HG03432 (cell line): ENCODE data around the gene HNRNPH2.

Experiments used
- ATAC-seq: cut with Tn5 transposase; IDR thresholded peaks from one replicate; pipeline ENCODE4 v1.9.1; 2021; ENCODE audit warnings: mild to moderate bottlenecking, moderate library complexity; ENCODE audit not compliant: unreplicated experiment

Gene HNRNPH2

GRCh38 chrX:101394372-101394771 is 13.7 kb upstream of the HNRNPH2 start:
- no peak for ATAC-seq

GRCh38 chrX:101395789-101396188 is 12.2 kb upstream of the HNRNPH2 start:
- ATAC-seq: no peak

GRCh38 chrX:101397779-101398178 is 10.2 kb upstream of the HNRNPH2 start:
- ATAC-seq: no peak

GRCh38 chrX:101398694-101399093 is 9.3 kb upstream of the HNRNPH2 start:
- ATAC-seq: no peak

- ATAC-seq: no peak
Measured at GRCh38 chrX:101399825-101400224, 8.2 kb upstream of the HNRNPH2 start.

- ATAC-seq: no peak
Measured at GRCh38 chrX:101407167-101407747, 765 bp upstream of the HNRNPH2 start.

GRCh38 chrX:101408532-101408841 is 465 bp downstream of the HNRNPH2 start:
- peak; percentile 26 for ATAC-seq

- ATAC-seq: no peak
Measured at GRCh38 chrX:101409043-101409442, 1.0 kb downstream of the HNRNPH2 start.

- no peak for ATAC-seq
Measured at GRCh38 chrX:101410461-101410860, 2.4 kb downstream of the HNRNPH2 start.

- no peak for ATAC-seq
Measured at GRCh38 chrX:101411984-101412383, 4.0 kb downstream of the HNRNPH2 start.

- ATAC-seq: peak; percentile 64
Measured at GRCh38 chrX:101415180-101416145, 7.4 kb downstream of the HNRNPH2 start.

GRCh38 chrX:101416691-101417090 is 8.7 kb downstream of the HNRNPH2 start:
- no peak for ATAC-seq

GRCh38 chrX:101417190-101417589 is 9.2 kb downstream of the HNRNPH2 start:
- no peak for ATAC-seq

- peak; percentile 54 for ATAC-seq
Measured at GRCh38 chrX:101417981-101418841, 10.2 kb downstream of the HNRNPH2 start.

GRCh38 chrX:101419489-101419888 is 11.5 kb downstream of the HNRNPH2 start:
- ATAC-seq: no peak

GRCh38 chrX:101427954-101428353 is 19.9 kb downstream of the HNRNPH2 start:
- no peak for ATAC-seq

- peak; percentile 58 for ATAC-seq
Measured at GRCh38 chrX:101429934-101430333, 21.9 kb downstream of the HNRNPH2 start.

GRCh38 chrX:101430457-101431078 is 22.5 kb downstream of the HNRNPH2 start:
- peak; percentile 98 for ATAC-seq

GRCh38 chrX:101442085-101442484 is 34.1 kb downstream of the HNRNPH2 start:
- no peak for ATAC-seq

GRCh38 chrX:101449279-101449678 is 41.3 kb downstream of the HNRNPH2 start:
- ATAC-seq: no peak

- ATAC-seq: no peak
Measured at GRCh38 chrX:101450085-101450484, 42.1 kb downstream of the HNRNPH2 start.
